ENCODE results near the gene CLCN6.

- TF ChIP-seq CTCF (IDR thresholded peaks at IDR 0.05) (no peak), ZFX (IDR thresholded peaks at IDR 0.05; ENCODE audit: borderline replicate concordance) (no peak)
Measured at GRCh38 chr1:11765661-11766428, 40.1 kb upstream of the CLCN6 start.

All from 22Rv1 (cell line).